ENCODE results near the gene PTGIS. TPM values are rescaled to one million over a fixed set of nuclear protein-coding genes. Genes with fewer than 3 reads are reported as not detected.
A peak's percentile ranks its signal among the peaks of the same experiment; 100 is the strongest.

The PTGIS gene
- total and polyA plus RNA-seq, 8 donors = 4.9 to 84.8 (median 14.9) TPM

- intact Hi-C loops (cut with DNase I; ENCODE audit: low total_unique reads) = loop anchor here (10.0 kb wide), 1 partner anchor 148 kb away; no protein-coding TSS in a partner anchor
- Histone ChIP-seq H3K9me3 (no peaks in the 10 kb centered on the region), H3K27me3 (peaks cover 0 to 66% (median 37%) of the 10 kb centered on the region in 3 donors), H3K36me3 (no peaks in the 10 kb centered on the region), H3K4me3 (peak overlapping the region; percentile 54 to 69 (median 56)), H3K27ac (peak overlapping the region in 1 of 5 donors; percentile 82), H3K4me1 (peaks cover 24 to 65% (median 45%) of the 10 kb centered on the region in 4 donors)
- DNase-seq = peak in 1 of 2 donors; percentile 49
- no peak for TF ChIP-seq EP300 (IDR thresholded peaks at IDR 0.05)
- TF ChIP-seq POLR2AphosphoS5 (IDR thresholded peaks at IDR 0.05) = no peak
- TF ChIP-seq CTCF (IDR thresholded peaks at IDR 0.05) = no peak
- no peak for TF ChIP-seq POLR2A (IDR thresholded peaks at IDR 0.05)
- WGBS, 5 donors = 3 to 12% (median 5%) methylated on average over 16 to 27 of the region's 27 CpGs
Measured at GRCh38 chr20:49483018-49483695, 84.8 kb downstream of the PTGIS start.

- peak; percentile 42 to 92 for DNase-seq
- H3K27ac ChIP-seq = peak within 1 kb of the TSS in 2 of 5 donors; percentile 19 to 82
- no peaks in the 10 kb centered on the region for H3K36me3 ChIP-seq
- peaks cover 0 to 67% (median 37%) of the 10 kb centered on the region in 3 donors for H3K27me3 ChIP-seq
- peaks cover 24 to 69% (median 45%) of the 10 kb centered on the region in 4 donors for H3K4me1 ChIP-seq
- 0 to 3% (median 3%) methylated on average over 11 to 34 of the region's 34 CpGs for WGBS, 5 donors
- TF ChIP-seq CTCF (IDR thresholded peaks at IDR 0.05) = no peak
- TF ChIP-seq POLR2AphosphoS5 (IDR thresholded peaks at IDR 0.05) = peak in 1 of 3 donors; percentile 20
- intact Hi-C loops (cut with DNase I; ENCODE audit: low total_unique reads) = loop anchor here (10.0 kb wide), 1 partner anchor 148 kb away; no protein-coding TSS in a partner anchor
- H3K9me3 ChIP-seq = no peaks in the 10 kb centered on the region
- peak within 1 kb of the TSS; percentile 54 to 69 (median 56) for H3K4me3 ChIP-seq
Measured at GRCh38 chr20:49482621-49483017, 85.3 kb downstream of the PTGIS start, which contains the start of gene KCNB1. Gene KCNB1 (minus strand): TSS chr20:49482668. CDS start chr20:49482480, 188 bp downstream.

- peak overlapping the region in 2 of 5 donors; percentile 19 to 82 for H3K27ac ChIP-seq
Measured at GRCh38 chr20:49482173-49482572, 85.8 kb downstream of the PTGIS start.

More at GRCh38 chr20:49482173-49482572, 85.8 kb downstream of the PTGIS start:
- peaks cover 24 to 69% (median 45%) of the 10 kb centered on the region in 4 donors for H3K4me1 ChIP-seq
- no peaks in the 10 kb centered on the region for H3K9me3 ChIP-seq
- TF ChIP-seq CTCF (IDR thresholded peaks at IDR 0.05) (no peak), POLR2AphosphoS5 (IDR thresholded peaks at IDR 0.05) (no peak), POLR2A (IDR thresholded peaks at IDR 0.05) (no peak), EP300 (IDR thresholded peaks at IDR 0.05) (no peak)
- DNase-seq = no peak
- 57 to 100% (median 67%) methylated on average over 3 to 46 of the region's 46 CpGs for WGBS, 5 donors
- H3K4me3 ChIP-seq = peak overlapping the region; percentile 54 to 69 (median 56)
- intact Hi-C loops (cut with DNase I; ENCODE audit: low total_unique reads) = loop anchor here (10.0 kb wide), 1 partner anchor 147 kb away; no protein-coding TSS in a partner anchor
- H3K27me3 ChIP-seq = peaks cover 0 to 67% (median 37%) of the 10 kb centered on the region in 3 donors
- H3K36me3 ChIP-seq = no peaks in the 10 kb centered on the region
